GM12891 (cell line): ENCODE data around the gene CPNE1.

Experiments
- PAX5 ChIP-seq: IDR thresholded peaks from 2 replicates; pipeline ENCODE4 v1.6.1; 2011; ENCODE audit warnings: low read length, moderate library complexity, mild to moderate bottlenecking; ENCODE audit not compliant: insufficient read depth, severe bottlenecking
- POLR2A ChIP-seq: IDR thresholded peaks from 2 replicates; pipeline ENCODE4 v1.6.1; 2011; ENCODE audit warnings: low read depth, low read length, control low read depth
- POLR2AphosphoS5 ChIP-seq: IDR thresholded peaks from 2 replicates; pipeline ENCODE4 v1.6.1; 2011; ENCODE audit warnings: low read depth, low read length, control low read depth
- POU2F2 ChIP-seq: IDR thresholded peaks from 2 replicates; pipeline ENCODE4 v1.6.1; 2011; ENCODE audit warnings: low read depth, mild to moderate bottlenecking, control low read depth, low read length, moderate library complexity
- TAF1 ChIP-seq: IDR thresholded peaks from 2 replicates; pipeline ENCODE4 v1.6.1; 2011; ENCODE audit warnings: low read depth, low read length, control low read depth

DNA sequence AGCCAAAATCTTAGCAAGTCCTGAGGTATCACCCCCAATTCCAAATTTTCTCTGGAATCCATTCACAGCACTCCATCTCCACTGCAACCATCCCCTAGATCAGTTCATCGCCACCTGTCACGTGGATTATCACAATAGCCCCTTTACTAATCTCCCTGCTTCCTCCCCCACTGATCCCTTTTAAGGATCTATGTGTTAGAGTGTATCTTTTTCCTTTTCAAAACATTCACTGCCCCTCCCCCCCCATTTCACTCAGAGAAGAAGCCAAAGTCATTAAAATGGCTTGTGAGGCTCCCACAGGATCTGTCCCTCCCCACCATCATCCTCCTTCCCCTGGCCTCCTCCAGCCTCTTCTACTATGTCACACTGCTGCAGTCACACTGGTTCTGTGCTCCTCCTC, 67.5 kb downstream of the CPNE1 start:
- TF ChIP-seq POLR2AphosphoS5 (no peak), POLR2A (no peak), PAX5 (no peak), TAF1 (no peak), POU2F2 (no peak)
